HL-60/S4 (cell line): Measurements from ENCODE around the gene APBB2.
"Not testable (repeated sequence)": the region's sequence is repeated elsewhere in the genome, so short reads cannot be mapped to it uniquely, and the experiment has no call there.

Experiments used
- in situ Hi-C: fragments of 300-500 bp; cut with MboI; formaldehyde crosslinking; loops from 2 replicates; pipeline ENCODE4 v1.14.3; 2022; ENCODE audit warnings: low sequenced_read_pairs

APBB2 gene

GRCh38 chr4:40923316-40924095, 290.8 kb downstream of the APBB2 start:
- in situ Hi-C loops, result loop anchor here (10.0 kb wide), 1 partner anchor 189 kb away; no protein-coding TSS in a partner anchor

- in situ Hi-C loops, result loop anchor here (10.0 kb wide), 1 partner anchor 185 kb away; no protein-coding TSS in a partner anchor
Observed at GRCh38 chr4:40919976-40920375, 294.4 kb downstream of the APBB2 start.

- in situ Hi-C loops, result no loop called here
Observed at GRCh38 chr4:40918330-40918729, 296.0 kb downstream of the APBB2 start.

GRCh38 chr4:40916880-40917279, 297.5 kb downstream of the APBB2 start:
- in situ Hi-C loops, result no loop called here

GRCh38 chr4:40916218-40916555, 298.2 kb downstream of the APBB2 start:
- in situ Hi-C loops, result no loop called here

GRCh38 chr4:40915318-40916217, 298.8 kb downstream of the APBB2 start:
- in situ Hi-C loops, result no loop called here

GRCh38 chr4:40912460-40913184, 301.7 kb downstream of the APBB2 start:
- in situ Hi-C loops, result no loop called here

GRCh38 chr4:40910706-40911105, 303.6 kb downstream of the APBB2 start:
- in situ Hi-C loops, result no loop called here

- in situ Hi-C loops, result no loop called here
Observed at GRCh38 chr4:40909363-40909876, 304.9 kb downstream of the APBB2 start.

- in situ Hi-C loops, result no loop called here
Observed at GRCh38 chr4:40908702-40909362, 305.5 kb downstream of the APBB2 start.

GRCh38 chr4:40908297-40908696, 306.0 kb downstream of the APBB2 start:
- in situ Hi-C loops, result no loop called here

GRCh38 chr4:40905414-40905813, 308.9 kb downstream of the APBB2 start:
- in situ Hi-C loops, result no loop called here

- in situ Hi-C loops, result not testable (repeated sequence)
Observed at GRCh38 chr4:40900531-40900930, 313.8 kb downstream of the APBB2 start.

GRCh38 chr4:40897557-40898203, 316.7 kb downstream of the APBB2 start:
- in situ Hi-C loops, result no loop called here

GRCh38 chr4:40890764-40891163, 323.6 kb downstream of the APBB2 start:
- in situ Hi-C loops, result no loop called here

GRCh38 chr4:40890199-40890598, 324.1 kb downstream of the APBB2 start:
- in situ Hi-C loops, result no loop called here

GRCh38 chr4:40888933-40889332, 325.4 kb downstream of the APBB2 start:
- in situ Hi-C loops, result no loop called here

GRCh38 chr4:40887764-40888131, 326.6 kb downstream of the APBB2 start:
- in situ Hi-C loops, result no loop called here

- in situ Hi-C loops, result no loop called here
Observed at GRCh38 chr4:40886931-40887763, 327.2 kb downstream of the APBB2 start.
